MCF 10A (cell line): Measurements from ENCODE around the gene PHACTR3. TPM values are rescaled to one million over a fixed set of nuclear protein-coding genes. Genes with fewer than 3 reads are reported as not detected.

Source experiments
- BruUV-seq: library from RNA; stranded (reverse); fragments of 400-500 nt; replicated peaks from 2 replicates; lab custom pipeline; 2021; lab: Mats Ljungman, UMichigan
- CTCF ChIA-PET: fragments of 300-600 bp; sonication (Branson Sonifier 250); formaldehyde crosslinking; extraction: SDS; loops from one replicate; lab custom pipeline; 2021; ENCODE audit warnings: antibody characterized with exemption, inconsistent platforms; lab: Yijun Ruan, JAX
- POLR2A ChIA-PET: fragments of 300-600, 350-650 bp; sonication (Branson Sonifier 250); formaldehyde crosslinking; extraction: SDS; loops from one replicate; lab custom pipeline; 2020; ENCODE audit warnings: antibody characterized with exemption, inconsistent platforms; lab: Yijun Ruan, JAX
- DNase-seq: peaks from one replicate; pipeline ENCODE4 v3.0.0-alpha.2; 2018; ENCODE audit not compliant: unreplicated experiment
- H3K27ac Mint-ChIP-seq: one replicate; pipeline ENCODE4 v1.8.0; 2022; ENCODE audit warnings: mild to moderate bottlenecking, low read depth, mixed read lengths; ENCODE audit not compliant: unreplicated experiment
- H3K27me3 Mint-ChIP-seq: one replicate; pipeline ENCODE4 v1.8.0; 2022; ENCODE audit warnings: mixed read lengths; ENCODE audit not compliant: insufficient read depth, unreplicated experiment
- H3K36me3 Mint-ChIP-seq: one replicate; pipeline ENCODE4 v1.8.0; 2022; ENCODE audit warnings: mild to moderate bottlenecking, moderate library complexity, mixed read lengths; ENCODE audit not compliant: insufficient read depth, unreplicated experiment
- H3K4me1 Mint-ChIP-seq: one replicate; pipeline ENCODE4 v1.8.0; 2022; ENCODE audit warnings: mixed read lengths; ENCODE audit not compliant: insufficient read depth, unreplicated experiment
- H3K4me3 Mint-ChIP-seq: one replicate; pipeline ENCODE4 v1.8.0; 2022; ENCODE audit warnings: mild to moderate bottlenecking, moderate library complexity, mixed read lengths; ENCODE audit not compliant: unreplicated experiment
- H3K9me3 Mint-ChIP-seq: one replicate; pipeline ENCODE4 v1.8.0; 2022; ENCODE audit warnings: mixed read lengths; ENCODE audit not compliant: unreplicated experiment
- CTCF ChIP-seq: fragments of 200-600 bp; IDR thresholded peaks from one replicate; pipeline ENCODE4 v1.8.0; 2022; ENCODE audit warnings: antibody characterized with exemption, mild to moderate bottlenecking; ENCODE audit not compliant: unreplicated experiment
- intact Hi-C: fragments of 100-400 bp; cut with micrococcal nuclease; formaldehyde crosslinking; loops from 2 replicates; pipeline ENCODE4 v1.14.1; 2022
- total RNA-seq: library from RNA; stranded (reverse); gene quantifications from 2 replicates; pipeline ENCODE4 v1.2.3, GENCODE V29; 2022

The PHACTR3 gene
- total RNA-seq, 1 experiment from 2014 or later: 22.8 TPM

- no TSS peak for BruUV-seq
- intact Hi-C loops: no loop called here
- ChIA-PET CTCF (interaction anchor here (0.7 to 31.9 kb wide), 6 partner anchors 8 to 42 kb away, joined by 3 to 929 read pairs (median 4); no protein-coding TSS in a partner anchor), POLR2A (interaction anchor here (1.1 to 6.9 kb wide), 7 partner anchors 8 to 144 kb away, joined by 3 to 94 read pairs (median 5); partner anchors contain the start of genes FAM217B and PPP1R3D)
- no peaks in the 10 kb centered on the region for H3K9me3 Mint-ChIP-seq
- H3K4me3 Mint-ChIP-seq: peak overlapping the region; percentile 11
- DNase-seq: peak; percentile 26
- H3K27ac Mint-ChIP-seq: peak overlapping the region; percentile 37
- no peaks in the 10 kb centered on the region for H3K36me3 Mint-ChIP-seq
- no peak for TF ChIP-seq CTCF
- H3K27me3 Mint-ChIP-seq: no peaks in the 10 kb centered on the region
- H3K4me1 Mint-ChIP-seq: peaks cover 72% of the 10 kb centered on the region
Observed at GRCh38 chr20:59829054-59829785, 224.9 kb downstream of the PHACTR3 start.

- H3K9me3 Mint-ChIP-seq: no peaks in the 10 kb centered on the region
- intact Hi-C loops: no loop called here
- no peaks in the 10 kb centered on the region for H3K27me3 Mint-ChIP-seq
- no TSS peak for BruUV-seq
- ChIA-PET CTCF (interaction anchor here (0.7 to 31.9 kb wide), 5 partner anchors 11 to 81 kb away, joined by 3 to 929 read pairs (median 4); no protein-coding TSS in a partner anchor), POLR2A (interaction anchor here (0.8 to 6.9 kb wide), 9 partner anchors 7 to 143 kb away, joined by 3 to 94 read pairs (median 5); partner anchors contain the start of genes FAM217B and PPP1R3D)
- TF ChIP-seq CTCF: no peak
- peak overlapping the region; percentile 37 for H3K27ac Mint-ChIP-seq
- no peaks in the 10 kb centered on the region for H3K36me3 Mint-ChIP-seq
- DNase-seq: no peak
- peak overlapping the region; percentile 11 for H3K4me3 Mint-ChIP-seq
- peaks cover 80% of the 10 kb centered on the region for H3K4me1 Mint-ChIP-seq
Observed at GRCh38 chr20:59829786-59830664, 225.7 kb downstream of the PHACTR3 start.

GRCh38 chr20:59830665-59831023 lies 226.3 kb downstream of the PHACTR3 start:
- no TSS peak for BruUV-seq
- H3K4me3 Mint-ChIP-seq: peak overlapping the region; percentile 65
- CTCF ChIA-PET: interaction anchor here (0.5 to 31.9 kb wide), 7 partner anchors 10 to 830 kb away, joined by 3 to 929 read pairs (median 3); no protein-coding TSS in a partner anchor
- DNase-seq: peak; percentile 42
- H3K9me3 Mint-ChIP-seq: no peaks in the 10 kb centered on the region
- H3K27ac Mint-ChIP-seq: peak overlapping the region; percentile 37
- POLR2A ChIA-PET: interaction anchor here (0.8 to 3.3 kb wide), 5 partner anchors 10 to 143 kb away, joined by 3 to 17 read pairs (median 10); partner anchors contain the start of genes FAM217B and PPP1R3D
- H3K27me3 Mint-ChIP-seq: no peaks in the 10 kb centered on the region
- TF ChIP-seq CTCF: no peak
- intact Hi-C loops: no loop called here
- peaks cover 80% of the 10 kb centered on the region for H3K4me1 Mint-ChIP-seq
- no peaks in the 10 kb centered on the region for H3K36me3 Mint-ChIP-seq
